MM.1S (cell line): Measurements from ENCODE around the gene TBC1D16.
"Not testable (repeated sequence)": the region's sequence is repeated elsewhere in the genome, so short reads cannot be mapped to it uniquely, and the experiment has no call there.

Experiments
- CTCF ChIP-seq: fragments of 300-600 bp; sonication (generic); IDR thresholded peaks from 2 replicates; pipeline ENCODE4 v1.5.1; 2016; ENCODE audit warnings: antibody characterized with exemption, low read length, mixed read lengths
- EZH2phosphoT487 ChIP-seq: fragments of 300-600 bp; sonication (generic); IDR thresholded peaks from 2 replicates; pipeline ENCODE4 v1.6.1; 2018; ENCODE audit warnings: antibody characterized with exemption, low read length

GRCh38 chr17:79893457-79893856 is 142.2 kb downstream of the TBC1D16 start:
- not testable (repeated sequence) for TF ChIP-seq CTCF, EZH2phosphoT487
